NCI-H82 treated with DMSO at 0.1 percent for 48 hours (cell line): ENCODE data around the gene AGMAT.
A peak's percentile ranks its signal among the peaks of the same experiment; 100 is the strongest.
"Not testable (repeated sequence)": the region's sequence is repeated elsewhere in the genome, so short reads cannot be mapped to it uniquely, and the experiment has no call there.

Experiments
- DNase-seq: peaks from one replicate; lab custom pipeline; 2025; ENCODE audit not compliant: unreplicated experiment; lab: John Stamatoyannopoulos, UW

AGMAT gene

GRCh38 chr1:15616373-15617172 is 31.7 kb upstream of the AGMAT start:
- peak; percentile 61 for DNase-seq

- DNase-seq = no peak
Measured at GRCh38 chr1:15610167-15610566, 25.3 kb upstream of the AGMAT start.

- no peak for DNase-seq
Measured at GRCh38 chr1:15609631-15610030, 24.8 kb upstream of the AGMAT start.

GRCh38 chr1:15605398-15606383 is 20.8 kb upstream of the AGMAT start:
- DNase-seq = no peak

GRCh38 chr1:15604400-15604799 is 19.5 kb upstream of the AGMAT start:
- not testable (repeated sequence) for DNase-seq

- not testable (repeated sequence) for DNase-seq
Measured at GRCh38 chr1:15603966-15604282, 19.1 kb upstream of the AGMAT start.

GRCh38 chr1:15603050-15603965 is 18.5 kb upstream of the AGMAT start:
- peak; percentile 84 for DNase-seq

GRCh38 chr1:15598436-15598835 is 13.6 kb upstream of the AGMAT start:
- peak; percentile 83 for DNase-seq

GRCh38 chr1:15595809-15596617 is 11.2 kb upstream of the AGMAT start:
- DNase-seq = no peak

- DNase-seq = no peak
Measured at GRCh38 chr1:15592285-15592684, 7.4 kb upstream of the AGMAT start.

- DNase-seq = no peak
Measured at GRCh38 chr1:15583016-15583706, 1.7 kb downstream of the AGMAT start.

GRCh38 chr1:15579683-15580047 is 5.2 kb downstream of the AGMAT start:
- no peak for DNase-seq

- no peak for DNase-seq
Measured at GRCh38 chr1:15578921-15579682, 5.7 kb downstream of the AGMAT start.

- no peak for DNase-seq
Measured at GRCh38 chr1:15577691-15578090, 7.2 kb downstream of the AGMAT start.

GRCh38 chr1:15575549-15576150 is 9.2 kb downstream of the AGMAT start:
- DNase-seq = no peak

GRCh38 chr1:15574741-15575140 is 10.1 kb downstream of the AGMAT start:
- no peak for DNase-seq

- DNase-seq = no peak
Measured at GRCh38 chr1:15573477-15573876, 11.4 kb downstream of the AGMAT start.

- DNase-seq = no peak
Measured at GRCh38 chr1:15571266-15571665, 13.6 kb downstream of the AGMAT start.
